ENCODE data around the gene ACOT13. TPM values are rescaled to one million over a fixed set of nuclear protein-coding genes. Genes with fewer than 3 reads are reported as not detected.
"Not testable (repeated sequence)": the region's sequence is repeated elsewhere in the genome, so short reads cannot be mapped to it uniquely, and the experiment has no call there.

The ACOT13 gene
- total RNA-seq, 2 experiments from 2014 or later = 16.6 to 20.6 TPM

GRCh38 chr6:24690593-24690992, 23.7 kb downstream of the ACOT13 start:
- ATAC-seq (ENCODE audit: low read depth) (no peak), DNase-seq (no peak)
- Mint-ChIP-seq H3K36me3 (peaks cover 6% of the 10 kb centered on the region), H3K4me3 (no peak overlapping the region), H3K4me1 (peaks cover 12% of the 10 kb centered on the region), H3K27me3 (no peaks in the 10 kb centered on the region), H3K9me3 (no peaks in the 10 kb centered on the region), H3K27ac (no peak overlapping the region)
- POLR2A ChIA-PET = no interaction called here

GRCh38 chr6:24691550-24691949, 24.7 kb downstream of the ACOT13 start:
- Mint-ChIP-seq H3K4me3 (no peak overlapping the region), H3K9me3 (no peaks in the 10 kb centered on the region), H3K27me3 (no peaks in the 10 kb centered on the region), H3K36me3 (peaks cover 5% of the 10 kb centered on the region), H3K27ac (no peak overlapping the region), H3K4me1 (peaks cover 12% of the 10 kb centered on the region)
- ATAC-seq (ENCODE audit: low read depth) (no peak), DNase-seq (no peak)
- POLR2A ChIA-PET = no interaction called here

GRCh38 chr6:24692003-24692402, 25.1 kb downstream of the ACOT13 start:
- Mint-ChIP-seq H3K27ac (no peak overlapping the region), H3K9me3 (no peaks in the 10 kb centered on the region), H3K4me1 (peaks cover 12% of the 10 kb centered on the region), H3K27me3 (no peaks in the 10 kb centered on the region), H3K36me3 (peaks cover 4% of the 10 kb centered on the region), H3K4me3 (no peak overlapping the region)
- DNase-seq (no peak), ATAC-seq (ENCODE audit: low read depth) (no peak)
- POLR2A ChIA-PET = no interaction called here

GRCh38 chr6:24692415-24692814, 25.5 kb downstream of the ACOT13 start:
- POLR2A ChIA-PET = no interaction called here
- Mint-ChIP-seq H3K36me3 (peaks cover under 1% of the 10 kb centered on the region), H3K4me1 (peaks cover 10% of the 10 kb centered on the region), H3K4me3 (no peak overlapping the region), H3K9me3 (no peaks in the 10 kb centered on the region), H3K27ac (no peak overlapping the region), H3K27me3 (no peaks in the 10 kb centered on the region)
- no peak for ATAC-seq (ENCODE audit: low read depth)
- no peak for DNase-seq

DNA sequence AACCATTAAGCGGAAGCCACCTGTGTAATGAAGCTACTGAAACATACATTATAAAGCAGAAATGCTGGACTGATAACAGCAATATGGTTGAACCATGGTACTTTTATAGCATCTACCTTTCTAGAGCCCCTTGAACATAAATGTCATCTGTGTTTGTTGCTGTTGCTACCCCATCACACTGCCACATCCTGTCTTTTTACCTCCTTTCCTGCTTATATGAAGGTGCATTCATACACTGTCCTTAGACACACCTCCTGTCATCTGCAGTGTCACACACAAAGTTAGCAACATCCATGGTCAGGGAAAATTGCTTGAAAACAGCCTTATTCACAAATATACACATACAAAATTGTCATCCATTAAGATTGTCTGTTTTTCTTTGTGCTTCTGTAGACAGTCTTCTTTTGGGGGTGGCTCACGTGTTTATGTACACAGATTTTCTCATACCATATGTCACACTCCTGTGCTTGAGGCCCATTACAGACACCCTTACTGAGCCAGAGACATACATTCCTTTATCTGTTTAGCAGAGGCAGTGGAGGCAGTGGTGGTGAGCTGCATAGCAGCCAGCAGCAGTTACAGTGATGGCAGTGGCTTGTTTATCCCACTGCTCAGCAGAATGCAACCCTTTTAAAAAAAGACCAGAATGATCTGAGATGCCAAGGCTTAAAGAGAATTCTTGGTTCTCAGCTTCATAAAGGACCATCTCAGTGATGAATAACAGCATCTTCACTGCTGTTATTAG, 26.1 kb downstream of the ACOT13 start:
- ATAC-seq (ENCODE audit: low read depth) = peak; percentile 81
- Mint-ChIP-seq H3K9me3 (no peaks in the 10 kb centered on the region), H3K4me1 (peaks cover 10% of the 10 kb centered on the region), H3K4me3 (no peak overlapping the region), H3K27me3 (no peaks in the 10 kb centered on the region), H3K36me3 (no peaks in the 10 kb centered on the region), H3K27ac (peak overlapping the region; percentile 13)
- POLR2A ChIA-PET = no interaction called here
- DNase-seq = no peak

GRCh38 chr6:24694198-24694597, 27.3 kb downstream of the ACOT13 start:
- POLR2A ChIA-PET = no interaction called here
- no peak for ATAC-seq (ENCODE audit: low read depth)
- Mint-ChIP-seq H3K4me1 (peaks cover 10% of the 10 kb centered on the region), H3K4me3 (no peak overlapping the region), H3K36me3 (peaks cover 3% of the 10 kb centered on the region), H3K27ac (no peak overlapping the region), H3K27me3 (no peaks in the 10 kb centered on the region), H3K9me3 (no peaks in the 10 kb centered on the region)
- no peak for DNase-seq

GRCh38 chr6:24695635-24696034, 28.8 kb downstream of the ACOT13 start:
- H3K27ac Mint-ChIP-seq, H3K27me3 Mint-ChIP-seq, POLR2A ChIA-PET, H3K9me3 Mint-ChIP-seq, H3K4me1 Mint-ChIP-seq, H3K36me3 Mint-ChIP-seq, H3K4me3 Mint-ChIP-seq: not testable (repeated sequence)
- DNase-seq = peak; percentile 36
- ATAC-seq (ENCODE audit: low read depth) = peak; percentile 58

- no peak overlapping the region for H3K27ac Mint-ChIP-seq
- H3K4me3 Mint-ChIP-seq = no peak overlapping the region
- peaks cover 10% of the 10 kb centered on the region for H3K4me1 Mint-ChIP-seq
- POLR2A ChIA-PET = no interaction called here
- DNase-seq (no peak), ATAC-seq (ENCODE audit: low read depth) (no peak)
- peaks cover 9% of the 10 kb centered on the region for H3K36me3 Mint-ChIP-seq
- H3K27me3 Mint-ChIP-seq = no peaks in the 10 kb centered on the region
- H3K9me3 Mint-ChIP-seq = no peaks in the 10 kb centered on the region
These were observed 29.2 kb downstream of the ACOT13 start for GRCh38 chr6:24696097-24696496.

- no peak for DNase-seq
- ATAC-seq (ENCODE audit: low read depth) = no peak
- peaks cover 4% of the 10 kb centered on the region for H3K4me1 Mint-ChIP-seq
These were observed 32.9 kb downstream of the ACOT13 start for GRCh38 chr6:24699521-24700359.

GRCh38 chr6:24702720-24703282, 35.9 kb downstream of the ACOT13 start:
- no peak for DNase-seq
- no peak overlapping the region for H3K4me3 Mint-ChIP-seq
- no peaks in the 10 kb centered on the region for H3K27me3 Mint-ChIP-seq
- POLR2A ChIA-PET = interaction anchor here (0.6 to 1.4 kb wide), 2 partner anchors 10 to 1132 kb away, joined by 3 to 5 read pairs; no protein-coding TSS in a partner anchor
- no peak for ATAC-seq (ENCODE audit: low read depth)
- H3K36me3 Mint-ChIP-seq = peaks cover 37% of the 10 kb centered on the region
- H3K27ac Mint-ChIP-seq = peak overlapping the region; percentile 10
- peaks cover 10% of the 10 kb centered on the region for H3K4me1 Mint-ChIP-seq
- H3K9me3 Mint-ChIP-seq = no peaks in the 10 kb centered on the region

More at GRCh38 chr6:24699521-24700359, 32.9 kb downstream of the ACOT13 start:
- no peak overlapping the region for H3K4me3 Mint-ChIP-seq
- no peak overlapping the region for H3K27ac Mint-ChIP-seq
- H3K27me3 Mint-ChIP-seq = no peaks in the 10 kb centered on the region
- H3K9me3 Mint-ChIP-seq = no peaks in the 10 kb centered on the region
- POLR2A ChIA-PET = no interaction called here
- peaks cover 18% of the 10 kb centered on the region for H3K36me3 Mint-ChIP-seq

DNA sequence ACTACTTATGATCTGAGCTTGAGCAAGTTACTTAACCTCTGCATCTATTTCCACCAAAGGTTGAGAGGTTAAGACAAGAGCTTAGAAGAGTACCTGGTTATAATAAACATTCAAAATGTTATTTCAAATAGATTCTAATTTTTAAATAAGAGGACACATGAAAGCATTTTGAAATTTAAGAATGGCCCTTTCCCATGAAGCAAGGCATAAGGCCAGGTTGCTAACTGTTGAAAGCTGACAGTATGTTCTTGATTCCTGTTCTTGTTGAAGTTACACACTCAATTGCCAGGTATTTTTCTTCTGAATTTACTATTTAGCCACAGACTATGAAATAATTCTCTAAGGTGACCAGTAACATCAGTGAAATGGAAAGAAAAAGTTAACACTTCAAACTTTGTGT, 37.6 kb downstream of the ACOT13 start:
- ATAC-seq (ENCODE audit: low read depth) (no peak), DNase-seq (no peak)
- POLR2A ChIA-PET = interaction anchor here (1.1 to 1.3 kb wide), 2 partner anchors 15 to 17 kb away, joined by 4 to 5 read pairs; partner anchors contain the start of gene C6orf62
- peaks cover 15% of the 10 kb centered on the region for H3K4me1 Mint-ChIP-seq
- H3K27ac Mint-ChIP-seq = no peak overlapping the region
- no peaks in the 10 kb centered on the region for H3K27me3 Mint-ChIP-seq
- no peak overlapping the region for H3K4me3 Mint-ChIP-seq
- no peaks in the 10 kb centered on the region for H3K9me3 Mint-ChIP-seq
- H3K36me3 Mint-ChIP-seq = peaks cover 38% of the 10 kb centered on the region

- no peaks in the 10 kb centered on the region for H3K27me3 Mint-ChIP-seq
- no peak for DNase-seq
- no peaks in the 10 kb centered on the region for H3K9me3 Mint-ChIP-seq
- H3K27ac Mint-ChIP-seq = no peak overlapping the region
- ATAC-seq (ENCODE audit: low read depth) = no peak
- H3K36me3 Mint-ChIP-seq = peaks cover 48% of the 10 kb centered on the region
- no peak overlapping the region for H3K4me3 Mint-ChIP-seq
- peaks cover 30% of the 10 kb centered on the region for H3K4me1 Mint-ChIP-seq
- POLR2A ChIA-PET = interaction anchor here (0.7 to 1.0 kb wide), 3 partner anchors 9 to 59 kb away, joined by 3 to 6 read pairs (median 4); partner anchors contain the start of gene C6orf62
These were observed 41.7 kb downstream of the ACOT13 start for GRCh38 chr6:24708612-24709011.

GRCh38 chr6:24709014-24709711, 42.3 kb downstream of the ACOT13 start:
- POLR2A ChIA-PET = interaction anchor here (1.0 kb wide), 1 partner anchor 10 kb away, joined by 4 read pairs; the partner anchor contains the start of gene C6orf62
- H3K4me1 Mint-ChIP-seq = peaks cover 34% of the 10 kb centered on the region

More at GRCh38 chr6:24709014-24709711, 42.3 kb downstream of the ACOT13 start:
- Mint-ChIP-seq H3K27ac (no peak overlapping the region), H3K9me3 (no peaks in the 10 kb centered on the region), H3K36me3 (peaks cover 48% of the 10 kb centered on the region), H3K4me3 (no peak overlapping the region), H3K27me3 (no peaks in the 10 kb centered on the region)
- DNase-seq (no peak), ATAC-seq (ENCODE audit: low read depth) (no peak)
